NCI-H1694 treated with DMSO at 0.1 percent for 48 hours (cell line): ENCODE data around the gene CYSLTR1.
"Not testable (repeated sequence)": the region's sequence is repeated elsewhere in the genome, so short reads cannot be mapped to it uniquely, and the experiment has no call there.

Source experiments
- DNase-seq: peaks from one replicate; lab custom pipeline; 2025; lab: John Stamatoyannopoulos, UW

The CYSLTR1 gene, protein sequence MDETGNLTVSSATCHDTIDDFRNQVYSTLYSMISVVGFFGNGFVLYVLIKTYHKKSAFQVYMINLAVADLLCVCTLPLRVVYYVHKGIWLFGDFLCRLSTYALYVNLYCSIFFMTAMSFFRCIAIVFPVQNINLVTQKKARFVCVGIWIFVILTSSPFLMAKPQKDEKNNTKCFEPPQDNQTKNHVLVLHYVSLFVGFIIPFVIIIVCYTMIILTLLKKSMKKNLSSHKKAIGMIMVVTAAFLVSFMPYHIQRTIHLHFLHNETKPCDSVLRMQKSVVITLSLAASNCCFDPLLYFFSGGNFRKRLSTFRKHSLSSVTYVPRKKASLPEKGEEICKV

DNA sequence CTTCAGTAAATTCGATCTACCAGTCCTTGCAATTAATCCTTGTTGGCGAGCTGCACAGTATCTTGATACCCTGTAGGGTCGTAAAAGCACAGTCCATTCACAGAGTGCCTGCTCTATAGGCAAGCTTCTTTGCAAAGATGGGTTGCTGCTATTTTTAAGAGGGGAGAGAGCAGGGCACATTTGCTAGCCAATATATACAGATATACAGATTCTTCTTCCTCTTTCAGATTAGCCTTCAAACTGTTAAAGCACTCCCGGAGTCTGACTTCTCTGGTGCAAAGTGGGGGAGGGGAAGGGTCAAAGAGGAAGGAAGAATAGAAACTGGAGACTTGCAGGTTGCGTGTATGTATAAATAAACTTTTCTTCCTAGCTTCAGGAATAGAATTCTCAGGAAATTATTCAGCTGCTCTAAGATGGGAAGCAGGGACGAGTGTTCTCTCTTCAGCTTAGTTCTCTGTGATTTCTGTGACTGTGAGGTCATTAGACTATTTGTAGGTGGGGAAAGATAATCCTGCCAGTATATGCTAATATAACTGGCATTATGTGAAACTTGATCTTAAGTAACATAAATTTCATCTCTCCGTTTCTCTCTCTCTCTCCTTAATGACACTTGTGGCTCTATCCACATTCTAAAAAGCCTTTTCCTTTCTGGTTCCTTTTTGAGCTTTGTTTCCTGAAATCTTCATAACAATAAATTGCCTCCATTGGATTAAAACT, at the start of gene CYSLTR1:
CYSLTR1 (minus strand) TSS at position 242 of the 717 bp plus-strand sequence. CDS start 53,865 bp downstream, outside the sequence.
- DNase-seq = no peak

DNA sequence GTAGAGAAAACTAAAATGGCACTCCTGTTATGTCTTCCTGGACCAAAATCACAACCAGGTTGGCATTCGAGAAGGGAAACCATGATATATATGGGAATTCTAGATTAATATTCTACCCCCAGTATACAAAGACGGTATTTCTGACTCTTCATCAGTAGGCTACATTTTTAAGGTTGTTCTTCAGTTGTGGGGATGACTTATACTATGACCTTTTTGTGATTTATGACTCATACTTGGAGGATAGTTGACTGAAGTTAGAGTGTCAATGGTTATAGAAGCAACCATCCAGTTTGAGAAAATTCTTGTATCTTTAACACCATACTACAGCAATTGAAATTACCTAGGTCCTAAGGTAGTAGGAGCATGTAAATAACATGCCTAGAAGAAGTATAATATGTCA, 49.8 kb upstream of the CYSLTR1 start:
- DNase-seq = no peak

DNA sequence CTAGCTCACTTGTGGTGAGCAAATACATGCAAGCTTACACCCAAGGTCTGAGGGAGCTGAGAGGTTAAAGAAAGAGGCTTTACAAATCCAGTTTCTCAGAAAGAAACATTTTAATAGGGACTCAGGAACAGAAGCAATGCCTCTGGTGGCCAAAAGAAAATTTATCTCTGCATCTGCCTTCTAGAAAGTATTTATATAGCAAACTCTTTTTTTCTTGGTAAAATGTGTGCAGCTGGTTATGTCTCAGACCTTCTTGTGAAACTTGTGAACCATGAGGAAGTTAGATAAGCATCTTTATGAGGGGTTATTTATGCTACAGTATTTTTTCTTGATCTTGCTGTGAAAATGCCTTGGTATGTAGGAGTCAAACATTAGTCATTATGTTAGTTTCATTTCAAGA, 48.5 kb upstream of the CYSLTR1 start:
- DNase-seq = no peak

DNA sequence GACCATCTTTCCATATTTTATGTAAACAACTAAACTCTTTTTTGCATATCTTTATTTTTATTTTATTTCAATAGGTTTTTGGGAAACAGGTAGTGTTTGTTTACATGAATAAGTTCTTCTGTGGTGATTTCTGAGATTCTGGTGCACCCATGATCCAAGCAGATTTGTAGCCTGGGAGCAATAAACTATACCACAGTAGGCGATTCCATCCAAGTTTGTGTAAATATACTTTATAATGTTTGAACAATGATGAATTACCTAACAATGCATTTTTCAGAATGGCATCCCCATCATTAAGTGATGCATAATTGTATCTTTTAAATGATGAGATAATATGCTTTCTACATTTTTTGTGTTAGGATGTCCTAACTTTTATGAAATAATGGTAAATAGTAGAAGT, 39.2 kb upstream of the CYSLTR1 start:
- no peak for DNase-seq

DNA sequence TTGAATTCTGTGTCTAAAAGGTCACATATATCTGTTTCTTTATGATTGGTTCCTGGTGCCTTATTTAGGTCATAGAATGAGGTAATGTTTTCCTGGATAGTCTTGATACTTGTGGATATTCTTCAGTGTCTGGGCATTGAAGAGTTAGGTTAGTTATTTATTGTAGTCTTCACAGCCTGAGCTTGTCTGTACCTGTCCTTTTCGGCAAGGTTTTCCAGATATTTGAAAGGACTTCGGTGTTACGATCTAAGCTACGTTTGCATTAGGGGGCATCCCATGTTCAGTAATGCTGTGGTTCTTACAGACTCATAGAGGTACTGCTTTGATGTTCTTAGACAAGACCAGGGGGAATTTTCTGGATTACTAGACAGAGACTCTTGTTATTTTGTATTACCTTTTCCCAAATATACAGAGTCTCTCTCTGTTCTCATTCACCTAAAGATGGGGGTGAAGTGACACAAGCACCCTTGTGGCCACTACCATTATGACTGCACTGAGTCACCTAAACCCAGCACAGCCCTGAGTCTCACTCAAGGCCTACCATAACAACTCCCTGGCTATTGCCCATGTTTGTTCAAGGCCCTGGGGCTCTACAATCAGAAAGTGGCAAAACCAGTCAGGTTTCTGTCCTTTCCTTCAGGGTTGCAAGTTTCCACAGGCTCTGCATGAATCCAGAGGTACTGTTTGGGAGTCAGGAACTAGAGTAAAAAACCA, 30.1 kb upstream of the CYSLTR1 start:
- DNase-seq = no peak

DNA sequence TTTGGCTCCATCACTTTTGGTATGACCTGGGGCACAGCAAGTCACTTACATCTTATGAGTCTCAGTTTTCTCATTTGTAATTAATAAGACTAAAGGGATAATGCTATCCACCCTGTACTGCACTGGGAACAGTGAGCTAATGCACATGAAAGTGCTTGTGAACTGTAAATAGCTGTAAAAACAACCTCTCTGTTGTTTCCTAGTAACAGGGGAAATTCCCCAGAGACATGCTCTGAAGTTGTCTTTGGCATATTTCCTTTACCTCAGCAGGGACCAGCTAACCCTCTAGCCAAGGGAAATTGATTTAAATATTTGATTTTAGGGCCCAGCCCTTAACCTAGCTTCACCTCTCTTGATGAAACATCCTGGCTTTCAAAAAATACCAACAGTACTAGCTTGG, 6.1 kb upstream of the CYSLTR1 start:
- no peak for DNase-seq

DNA sequence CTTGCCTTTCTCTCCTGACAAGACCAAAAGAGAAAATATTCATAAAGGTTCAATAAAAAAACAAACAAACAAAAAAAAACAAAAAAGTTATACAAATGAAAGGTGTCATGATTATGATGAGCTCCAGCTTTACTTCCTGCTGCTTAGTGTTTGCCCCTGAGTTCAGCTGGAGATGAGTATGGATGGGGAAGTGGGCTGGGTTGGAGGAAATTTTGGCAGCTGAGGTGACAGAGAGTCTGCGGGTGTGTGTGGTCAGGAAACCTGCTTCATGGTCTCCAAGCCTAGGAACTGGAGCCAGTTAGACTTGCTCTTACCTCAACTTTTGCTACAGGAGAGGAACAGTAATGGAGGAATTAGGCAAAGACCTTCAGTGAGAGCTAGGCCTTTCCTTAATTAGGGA, 4.3 kb upstream of the CYSLTR1 start:
- no peak for DNase-seq

DNA sequence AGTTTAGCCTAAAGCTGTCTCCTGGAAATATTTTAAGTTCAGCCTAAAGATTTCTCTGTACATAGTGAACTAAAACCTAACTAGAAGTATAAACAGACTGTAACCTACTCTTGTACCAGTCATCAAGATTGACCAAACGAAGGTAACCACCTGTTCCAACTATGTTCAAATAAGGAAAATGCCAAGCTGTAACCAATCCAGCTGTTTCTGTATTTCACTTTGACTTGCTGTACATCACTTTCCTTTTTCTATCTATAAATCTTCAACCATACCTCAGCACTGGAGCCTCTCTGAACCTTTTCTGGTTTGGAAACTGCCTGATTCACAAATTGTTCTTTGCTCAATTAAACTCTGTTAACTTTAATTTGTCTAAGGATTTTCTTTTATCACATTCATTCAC, 3.1 kb upstream of the CYSLTR1 start:
- no peak for DNase-seq

DNA sequence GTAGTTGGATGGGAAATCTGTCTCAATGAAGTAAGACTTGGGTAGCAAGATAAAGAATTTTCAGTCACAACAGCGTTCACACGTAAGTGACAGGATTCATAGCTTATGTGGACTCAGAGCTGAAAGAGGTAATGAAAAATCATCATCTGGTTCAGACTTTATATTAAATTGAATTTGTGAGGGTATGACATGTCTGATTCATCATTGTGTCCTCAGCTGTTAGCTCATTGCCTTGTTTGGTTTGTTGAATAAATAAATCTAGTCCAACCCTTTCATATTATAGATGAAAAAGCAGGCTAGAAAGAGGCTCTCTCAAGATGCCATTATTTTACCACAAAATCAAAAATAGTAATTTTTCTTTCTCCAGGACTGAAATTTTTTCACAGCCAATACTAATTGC, 2.7 kb upstream of the CYSLTR1 start:
- DNase-seq = no peak

DNA sequence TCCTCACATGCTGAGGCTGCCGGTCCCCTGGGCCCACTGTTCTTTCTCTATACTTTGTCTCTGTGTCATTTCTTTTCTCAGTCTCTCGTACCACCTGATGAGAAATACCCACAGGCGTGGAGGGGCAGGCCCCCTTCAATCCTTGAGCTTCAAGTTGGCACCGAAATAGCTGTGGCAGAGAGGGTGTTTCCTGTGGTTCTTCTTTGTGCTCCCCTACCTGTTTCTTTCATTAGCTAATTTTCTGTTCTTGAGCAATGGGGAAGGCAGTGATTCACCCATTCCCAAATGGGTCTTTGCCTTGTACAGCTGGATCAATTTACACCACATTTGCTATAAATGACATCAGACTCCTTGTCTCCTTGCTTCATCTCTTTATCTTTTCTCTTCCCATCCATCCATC, 2.1 kb upstream of the CYSLTR1 start:
- DNase-seq = no peak

DNA sequence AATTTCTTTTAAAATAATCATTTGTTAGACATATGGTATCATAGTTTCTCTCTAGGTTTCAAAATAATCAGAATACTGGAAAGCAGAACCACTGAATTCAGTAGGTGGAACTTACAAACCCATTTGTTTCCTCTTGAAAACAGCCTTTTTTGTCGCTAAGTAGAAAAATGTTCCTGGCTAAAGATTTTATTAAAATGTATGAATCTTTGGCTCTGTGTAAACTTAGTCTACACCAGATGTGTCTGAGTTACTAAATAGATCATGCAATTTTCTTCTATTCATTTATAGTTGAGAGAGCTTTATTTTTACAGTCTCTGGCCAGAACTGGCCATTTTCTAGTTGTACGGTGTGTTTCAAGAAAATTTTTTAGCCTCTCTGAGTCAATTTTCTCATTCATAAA, 1.0 kb downstream of the CYSLTR1 start:
- DNase-seq = no peak

DNA sequence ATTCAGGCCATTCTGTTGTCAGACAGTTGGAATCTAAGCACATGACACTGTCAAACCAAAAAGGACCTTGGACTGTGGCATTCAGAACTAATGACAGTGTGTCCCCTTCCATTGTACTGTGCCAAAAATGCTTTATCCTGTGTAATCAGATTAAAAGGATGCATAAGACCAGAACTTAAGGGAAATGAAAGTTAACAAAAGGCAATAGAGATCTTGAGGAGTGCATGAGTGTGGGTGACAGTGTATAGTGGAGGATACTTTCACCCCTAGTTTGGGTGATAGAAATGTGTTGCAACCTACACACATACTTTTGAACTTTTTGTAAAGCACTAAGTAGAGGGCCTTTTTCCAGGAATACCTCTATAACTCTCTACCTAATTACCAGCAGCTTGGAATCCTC, 4.5 kb downstream of the CYSLTR1 start:
- DNase-seq = no peak

DNA sequence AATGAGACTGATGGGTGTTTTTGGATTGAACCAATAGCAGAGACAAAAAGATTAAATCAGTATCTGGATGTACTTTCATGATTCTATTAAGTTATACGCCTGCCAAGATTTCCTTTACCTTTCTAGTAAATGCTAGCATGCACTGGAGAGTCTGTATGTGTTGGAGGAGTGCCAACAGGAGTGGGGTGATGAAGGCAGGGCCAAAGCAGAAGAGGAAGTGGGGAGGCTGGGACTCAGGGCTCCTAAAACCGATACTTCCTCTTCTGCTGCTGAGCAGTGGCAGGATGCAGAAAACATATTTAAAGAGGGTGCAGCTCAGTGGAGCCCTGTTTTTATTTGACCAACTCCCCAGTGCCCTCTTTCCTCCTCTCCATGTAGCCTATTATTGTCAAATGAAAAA, 5.6 kb downstream of the CYSLTR1 start:
- no peak for DNase-seq

DNA sequence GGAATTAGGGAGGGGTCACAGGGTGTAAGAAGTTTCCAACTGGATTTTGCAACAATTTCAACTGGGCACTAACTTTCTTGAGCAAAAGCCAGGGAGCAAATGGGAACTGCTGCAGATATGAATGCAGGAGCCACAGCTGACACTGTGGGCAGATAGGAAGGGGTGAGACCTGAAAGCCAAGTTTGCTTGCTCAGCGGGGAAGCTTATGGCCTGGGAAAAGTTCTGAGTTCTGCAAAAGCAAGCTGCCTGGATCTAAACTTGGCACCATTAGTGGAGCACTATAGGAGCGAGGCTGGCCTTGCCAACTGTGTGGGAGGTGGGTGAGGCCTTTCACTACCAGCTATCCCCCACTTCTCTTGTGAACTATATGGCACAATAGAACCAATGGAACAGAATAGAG, 11.1 kb downstream of the CYSLTR1 start:
- DNase-seq = no peak

DNA sequence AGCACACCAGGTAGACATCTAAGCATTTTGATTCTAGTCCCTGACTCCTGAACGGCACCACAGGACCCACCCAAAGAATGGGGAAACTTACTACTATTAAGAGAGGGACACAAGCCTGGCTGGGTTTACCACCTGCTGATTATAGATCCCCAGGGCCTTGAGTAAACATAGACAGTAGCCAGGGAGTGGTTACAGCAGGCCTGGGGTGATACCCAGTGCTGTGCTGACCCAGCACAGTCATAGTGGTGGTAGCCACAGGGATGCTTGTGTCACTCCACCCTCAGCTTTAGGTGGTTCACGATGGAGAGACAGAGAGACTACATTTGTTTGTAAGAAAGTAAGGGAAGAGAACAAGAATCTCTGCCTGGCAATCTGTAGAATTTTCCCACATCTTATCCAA, 11.7 kb downstream of the CYSLTR1 start:
- no peak for DNase-seq

DNA sequence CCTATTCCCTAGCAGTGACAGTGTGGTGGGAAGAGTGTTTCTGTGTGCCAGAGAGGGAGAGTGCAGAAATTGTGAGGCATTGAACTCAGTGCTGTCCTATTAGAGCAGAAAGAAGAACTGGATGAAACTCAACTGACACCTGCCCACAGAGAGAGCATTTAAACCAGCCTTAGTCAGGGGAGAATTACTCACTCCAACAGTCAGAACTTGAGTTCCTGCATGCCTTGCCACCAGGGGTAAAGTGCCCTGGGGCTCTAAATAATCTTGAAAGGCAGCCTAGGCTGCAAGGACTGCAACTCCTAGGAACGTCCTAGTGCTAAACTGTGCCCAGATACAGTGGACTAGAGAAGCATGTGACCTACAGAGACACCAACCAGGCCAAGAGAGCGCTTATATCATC, 12.8 kb downstream of the CYSLTR1 start:
- no peak for DNase-seq

DNA sequence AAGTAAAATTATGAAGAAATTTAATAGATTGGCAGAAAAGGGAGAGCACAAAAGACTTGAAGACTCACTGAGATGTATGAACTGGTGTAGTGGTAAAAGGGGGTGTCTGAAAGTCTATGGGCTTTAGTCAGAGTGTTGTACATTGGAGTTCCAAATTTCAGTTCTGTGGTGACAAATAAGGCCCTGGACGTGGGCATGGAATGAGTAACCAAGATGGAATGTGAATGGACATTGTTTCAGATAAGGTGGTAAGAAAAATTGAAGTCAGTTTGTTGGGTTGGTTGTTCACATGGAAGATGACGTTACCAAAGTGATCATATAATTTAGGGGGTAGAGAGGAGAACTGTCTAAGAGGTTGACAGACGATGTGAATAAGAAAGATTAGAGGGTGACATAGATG, 13.9 kb downstream of the CYSLTR1 start:
- no peak for DNase-seq

DNA sequence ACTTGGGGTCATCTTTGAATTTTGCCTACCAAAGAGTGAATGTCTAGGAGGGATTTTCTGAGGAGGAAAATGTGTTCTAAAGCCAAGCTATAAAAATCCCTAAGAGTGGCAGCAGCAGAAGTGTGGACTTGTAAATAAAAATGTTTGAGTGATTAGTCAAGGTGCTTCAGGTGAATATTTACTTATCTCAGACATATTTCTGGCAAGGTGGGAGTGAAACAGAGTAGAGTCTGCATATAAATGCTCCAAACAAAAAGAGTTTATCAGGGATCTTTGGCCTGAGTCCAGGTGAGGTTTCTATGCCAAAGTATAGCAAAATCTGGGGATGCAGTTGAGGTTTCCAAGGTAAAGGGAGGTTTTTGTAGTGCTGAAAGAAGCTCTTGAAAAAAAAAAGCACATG, 19.7 kb downstream of the CYSLTR1 start:
- no peak for DNase-seq

DNA sequence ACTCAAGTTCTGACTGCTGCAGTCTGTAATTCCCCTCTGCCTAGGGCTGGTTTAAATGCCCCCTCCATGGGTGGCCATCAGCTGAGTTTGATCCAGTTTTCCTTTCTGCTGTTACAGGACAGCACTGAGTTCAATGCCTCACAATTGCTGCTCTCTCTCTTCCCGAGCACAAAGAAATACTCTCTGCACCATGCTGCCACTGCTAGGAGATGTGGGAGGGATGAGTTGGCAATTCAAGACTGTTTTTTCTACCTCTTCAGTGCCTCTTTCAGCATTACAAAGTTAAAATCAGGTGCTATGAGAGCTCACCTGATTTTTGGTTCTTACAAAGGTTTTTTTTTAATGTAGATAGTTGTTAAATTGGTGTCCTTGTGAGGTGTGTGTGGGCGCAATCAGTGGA, 24.3 kb downstream of the CYSLTR1 start:
- no peak for DNase-seq

DNA sequence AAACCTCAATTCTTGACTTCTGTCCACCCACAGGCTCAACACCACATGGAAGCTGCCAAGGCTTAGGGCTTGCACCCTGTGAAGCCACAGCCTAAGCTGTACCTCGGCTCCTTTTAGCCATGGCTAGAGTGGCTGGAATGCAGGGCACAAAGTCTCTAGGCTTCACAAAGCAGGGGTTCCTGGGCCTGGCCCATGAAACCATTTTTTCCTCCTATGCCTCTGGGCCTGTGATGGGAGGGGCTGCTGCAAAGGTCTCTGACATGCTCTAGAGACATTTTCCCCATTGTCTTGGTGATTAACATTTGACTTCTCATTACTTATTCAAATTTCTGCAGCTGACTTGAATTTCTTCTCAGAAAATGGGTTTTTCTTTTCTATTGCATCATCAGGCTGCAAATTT, 26.5 kb downstream of the CYSLTR1 start:
- not testable (repeated sequence) for DNase-seq

DNA sequence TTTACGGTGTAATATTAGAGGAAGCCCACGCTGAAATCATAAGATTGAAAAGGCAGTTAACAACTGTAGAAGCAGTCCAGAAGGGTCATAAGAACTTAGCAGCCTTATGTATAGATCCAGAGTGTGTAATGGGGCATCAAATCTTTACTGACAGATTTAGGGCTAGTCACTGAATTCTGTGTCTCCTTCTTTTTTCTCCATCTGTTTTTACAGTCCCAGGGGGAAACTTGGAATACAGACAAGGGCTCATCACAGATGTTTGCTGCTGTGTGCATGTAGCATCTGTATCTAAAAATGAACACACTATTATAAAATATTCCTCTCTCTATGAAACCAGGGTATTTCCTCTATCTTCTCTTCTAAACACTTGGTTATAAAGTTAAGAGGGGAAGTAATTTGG, 43.9 kb downstream of the CYSLTR1 start:
- DNase-seq = no peak

DNA sequence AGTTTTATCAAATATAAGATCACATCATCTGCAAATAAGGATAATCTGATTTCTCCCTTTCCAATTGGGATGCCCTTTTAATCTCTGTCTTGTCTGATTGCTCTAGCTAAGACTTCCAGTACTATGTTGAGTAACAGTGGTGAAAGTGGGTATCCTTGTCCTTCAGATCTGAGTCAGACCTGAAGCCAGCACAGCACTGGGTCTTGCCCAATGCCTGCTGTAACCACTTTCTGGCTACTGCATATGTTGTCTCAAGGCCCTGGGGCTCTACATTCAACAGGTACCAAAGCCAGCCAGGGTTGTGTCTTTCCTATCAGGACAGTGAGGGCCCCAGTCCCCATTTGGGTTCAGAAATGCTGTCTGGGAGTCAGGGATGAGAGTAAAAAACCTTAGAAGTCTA, 90.3 kb downstream of the CYSLTR1 start:
- no peak for DNase-seq

DNA sequence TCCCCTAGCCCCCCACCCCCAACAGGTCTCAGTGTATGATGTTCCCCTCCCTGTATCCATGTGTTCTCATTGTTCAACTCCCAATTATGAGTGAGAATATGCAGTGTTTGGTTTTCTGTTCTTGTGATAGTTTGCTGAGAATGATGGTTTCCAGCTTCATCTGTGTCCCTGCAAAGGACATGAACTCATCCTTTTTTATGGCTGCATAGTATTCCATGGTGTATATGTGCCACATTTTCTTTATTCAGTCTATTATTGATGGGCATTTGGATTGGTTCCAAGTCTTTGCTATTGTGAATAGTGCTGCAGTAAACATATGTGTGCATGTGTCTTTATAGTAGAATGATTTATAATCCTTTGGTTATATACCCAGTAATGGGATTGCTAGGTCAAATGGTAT, 101.4 kb downstream of the CYSLTR1 start:
- not testable (repeated sequence) for DNase-seq
